Transverse colon (tissue), 4 donors: ENCODE data around the gene HCFC1R1. TPM values are rescaled to one million over a fixed set of nuclear protein-coding genes. Genes with fewer than 3 reads are reported as not detected.

Experiments
- DNase-seq: peaks from one replicate; pipeline ENCODE4 v3.0.0-alpha.2; 2019
- H3K27ac ChIP-seq, 4 donors: fragments of 200-600 bp; sonication (generic); 2 replicates each; pipeline ENCODE4 v1.5.1; 2016 to 2018; ENCODE audit warnings: inconsistent platforms in 4 of 4
- H3K27me3 ChIP-seq: fragments of 200-600 bp; sonication (generic); 2 replicates; pipeline ENCODE4 v1.5.1; 2017; ENCODE audit warnings: inconsistent platforms
- H3K36me3 ChIP-seq, 4 donors: fragments of 200-600 bp; sonication (generic); 2 replicates each; pipeline ENCODE4 v1.5.1; 2017 to 2019; ENCODE audit warnings: inconsistent platforms in 4 of 4
- H3K4me1 ChIP-seq, 4 donors: fragments of 200-600 bp; sonication (generic); 2 replicates each; pipeline ENCODE4 v1.5.1; 2017 to 2020; ENCODE audit warnings: inconsistent platforms in 4 of 4
- H3K4me3 ChIP-seq, 4 donors: fragments of 200-600 bp; sonication (generic); 1 replicate in 1 of 4; 2 replicates in 3 of 4; pipeline versions ENCODE4 v1.5.1 to v1.6.1; 2017 to 2019; ENCODE audit warnings: inconsistent platforms in 4 of 4
- H3K9me3 ChIP-seq, 2 donors: fragments of 200-600 bp; sonication (generic); 2 replicates each; pipeline ENCODE4 v1.5.1; 2017 to 2019; ENCODE audit warnings: inconsistent platforms in 2 of 2
- CTCF ChIP-seq, 5 experiments: fragments of 200-600 bp in 3 of 5; fragments of 450-650 bp in 2 of 5; sonication (generic) in 3 of 5; IDR thresholded peaks; 1 replicate in 2 of 5; 2 replicates in 3 of 5; pipeline ENCODE4 v1.5.1; 2016 to 2017; ENCODE audit warnings: antibody characterized with exemption in 5 of 5, inconsistent platforms in 3 of 5, mild to moderate bottlenecking in 2 of 5, moderate library complexity in 1 of 5
- EP300 ChIP-seq: sonication (generic); formaldehyde crosslinking; IDR thresholded peaks from one replicate; pipeline ENCODE4 v1.6.1; 2017; ENCODE audit warnings: antibody characterized with exemption, low read depth
- POLR2A ChIP-seq: fragments of 450-650 bp; IDR thresholded peaks from one replicate; pipeline ENCODE4 v1.6.1; 2016; ENCODE audit warnings: antibody characterized with exemption, mild to moderate bottlenecking, moderate library complexity
- POLR2AphosphoS5 ChIP-seq, 3 donors: sonication (generic); formaldehyde crosslinking; IDR thresholded peaks; one replicate each; pipeline ENCODE4 v1.6.1; 2016; ENCODE audit warnings: antibody characterized with exemption in 3 of 3
- WGBS, 2 donors: methylation state at CpG; one replicate each; pipeline ENCODE4 v1.1.5; 2018; ENCODE audit warnings: low coverage in 1 of 2; 5-methylcytosine and 5-hydroxymethylcytosine counted together
- in situ Hi-C, 4 donors: fragments of 200-750 bp; cut with MboI; loops; one replicate each; pipeline versions ENCODE4 v1.15.0 to v1.15.1; 2017; ENCODE audit warnings: low sequenced_read_pairs in 3 of 4, low pct_ligation_motif_present in 1 of 4, low pct_unique_long_range_greater_than_20kb in 1 of 4
- intact Hi-C: fragments of 100-400 bp; cut with DNase I; formaldehyde crosslinking; loops from one replicate; pipeline ENCODE4 v1.15.1; 2023; ENCODE audit warnings: low total_unique reads
- total RNA-seq, 4 donors: library from RNA; depleted of rRNA; stranded (reverse); fragments of >200 nt; gene quantifications; one replicate each; pipeline ENCODE4 v1.1.0, GENCODE V29; 2016

The HCFC1R1 gene
- total RNA-seq, 4 donors from 2014 or later = 4.4 to 35.4 (median 17.5) TPM

GRCh38 chr16:3047387-3047720 is 23.6 kb upstream of the HCFC1R1 start:
- TF ChIP-seq EP300 (no peak), POLR2AphosphoS5 (IDR thresholded peaks at IDR 0.05) (no peak), POLR2A (no peak), CTCF (IDR thresholded peaks at IDR 0.05) (no peak)
- Histone ChIP-seq H3K36me3 (no peaks in the 10 kb centered on the region), H3K4me1 (peaks cover 0 to 22% (median 21%) of the 10 kb centered on the region in 4 donors), H3K9me3 (no peaks in the 10 kb centered on the region), H3K27me3 (peaks cover 86% of the 10 kb centered on the region), H3K4me3 (no peak overlapping the region), H3K27ac (no peak overlapping the region)
- DNase-seq = no peak
- 19% methylated on average over 13 of the region's 13 CpGs; no CpG with 5 or more reads in 1 of the 2 donors for WGBS, 2 donors
- intact Hi-C loops = no loop called here
- in situ Hi-C loops = loop anchor here in 1 of 4 donors (25.0 kb wide), 1 partner anchor 90 kb away; the partner anchor contains the start of gene ZNF213

- no peak overlapping the region for H3K27ac ChIP-seq
- peaks cover 87% of the 10 kb centered on the region for H3K27me3 ChIP-seq
- H3K4me3 ChIP-seq = peak overlapping the region in 3 of 4 donors; percentile 7 to 53 (median 25)
- WGBS, 2 donors = 2% methylated on average over 48 of the region's 54 CpGs; no CpG with 5 or more reads in 1 of the 2 donors
- H3K4me1 ChIP-seq = peaks cover 0 to 22% (median 21%) of the 10 kb centered on the region in 4 donors
- no peaks in the 10 kb centered on the region for H3K36me3 ChIP-seq
- in situ Hi-C loops (loop anchor here in 1 of 4 donors (25.0 kb wide), 1 partner anchor 90 kb away; the partner anchor contains the start of gene ZNF213), intact Hi-C loops (no loop called here)
- TF ChIP-seq POLR2A = no peak
- no peak for TF ChIP-seq EP300
- TF ChIP-seq POLR2AphosphoS5 (IDR thresholded peaks at IDR 0.05) = no peak
- TF ChIP-seq CTCF (IDR thresholded peaks at IDR 0.05) = no peak
- no peaks in the 10 kb centered on the region for H3K9me3 ChIP-seq
- DNase-seq = no peak
These were observed 23.1 kb upstream of the HCFC1R1 start for GRCh38 chr16:3046641-3047386.

- TF ChIP-seq EP300 (no peak), POLR2AphosphoS5 (IDR thresholded peaks at IDR 0.05) (no peak), POLR2A (no peak), CTCF (IDR thresholded peaks at IDR 0.05) (no peak)
- H3K27me3 ChIP-seq = peaks cover 87% of the 10 kb centered on the region
- peak within 1 kb of the TSS in 3 of 4 donors; percentile 7 to 53 (median 25) for H3K4me3 ChIP-seq
- H3K4me1 ChIP-seq = peaks cover 0 to 22% (median 21%) of the 10 kb centered on the region in 4 donors
- 2% methylated on average over 72 of the region's 86 CpGs; no CpG with 5 or more reads in 1 of the 2 donors for WGBS, 2 donors
- H3K9me3 ChIP-seq = no peaks in the 10 kb centered on the region
- no peaks in the 10 kb centered on the region for H3K36me3 ChIP-seq
- peak; percentile 37 for DNase-seq
- intact Hi-C loops = no loop called here
- no peak within 1 kb of the TSS for H3K27ac ChIP-seq
- in situ Hi-C loops = loop anchor here in 1 of 4 donors (25.0 kb wide), 1 partner anchor 91 kb away; the partner anchor contains the start of gene ZNF213
These were observed 22.3 kb upstream of the HCFC1R1 start, which contains the start of gene MMP25 for GRCh38 chr16:3045758-3046640. TSS of gene MMP25 (plus strand) at chr16:3046561. CDS start at chr16:3046918, 357 bp downstream.

GRCh38 chr16:3044708-3045107 is 21.0 kb upstream of the HCFC1R1 start:
- H3K27ac ChIP-seq = no peak overlapping the region
- H3K36me3 ChIP-seq = no peaks in the 10 kb centered on the region
- no peaks in the 10 kb centered on the region for H3K9me3 ChIP-seq
- no peak for DNase-seq
- no peak overlapping the region for H3K4me3 ChIP-seq
- peaks cover 0 to 22% (median 21%) of the 10 kb centered on the region in 4 donors for H3K4me1 ChIP-seq
- 68 to 92% methylated on average over 4 to 6 of the region's 6 CpGs for WGBS, 2 donors
- intact Hi-C loops (no loop called here), in situ Hi-C loops (loop anchor here in 1 of 4 donors (25.0 kb wide), 1 partner anchor 93 kb away; the partner anchor contains the start of gene ZNF213)
- H3K27me3 ChIP-seq = peaks cover 86% of the 10 kb centered on the region
- TF ChIP-seq POLR2AphosphoS5 (IDR thresholded peaks at IDR 0.05) (no peak), CTCF (IDR thresholded peaks at IDR 0.05) (no peak), POLR2A (no peak), EP300 (no peak)
